Activated CD4-positive, alpha-beta memory T cell treated with anti-CD3 and anti-CD28 coated beads, Interleukin-2, amount 10 ng/mL, durations not matched to agents 7 days and 5 days (primary cell): ENCODE results near the gene BTNL2. TPM values are rescaled to one million over a fixed set of nuclear protein-coding genes. Genes with fewer than 3 reads are reported as not detected.
"Not testable (repeated sequence)": the region's sequence is repeated elsewhere in the genome, so short reads cannot be mapped to it uniquely, and the experiment has no call there.

Experiments used
- CTCF ChIA-PET: fragments of 350-600 bp; sonication (Branson Sonifier 250); formaldehyde crosslinking; loops from one replicate; lab custom pipeline; 2021; ENCODE audit warnings: antibody characterized with exemption, inconsistent platforms; lab: Charles Lee
- POLR2A ChIA-PET: fragments of 350-600 bp; sonication (Branson Sonifier 250); formaldehyde crosslinking; loops from one replicate; lab custom pipeline; 2021; ENCODE audit warnings: antibody characterized with exemption; lab: Charles Lee
- DNase-seq: peaks from one replicate; pipeline ENCODE4 v3.0.0-alpha.2; 2020
- H3K27ac Mint-ChIP-seq: one replicate; pipeline ENCODE4 v1.8.0; 2021; ENCODE audit warnings: mild to moderate bottlenecking, mixed read lengths
- H3K27me3 Mint-ChIP-seq: one replicate; pipeline ENCODE4 v1.8.0; 2021; ENCODE audit warnings: mixed read lengths
- H3K36me3 Mint-ChIP-seq: one replicate; pipeline ENCODE4 v1.8.0; 2021; ENCODE audit warnings: low read depth, mixed read lengths
- H3K4me1 Mint-ChIP-seq: one replicate; pipeline ENCODE4 v1.8.0; 2021; ENCODE audit warnings: mixed read lengths
- H3K4me3 Mint-ChIP-seq: one replicate; pipeline ENCODE4 v1.8.0; 2021; ENCODE audit warnings: mild to moderate bottlenecking, mixed read lengths
- H3K9me3 Mint-ChIP-seq: one replicate; pipeline ENCODE4 v1.8.0; 2021; ENCODE audit warnings: mixed read lengths
- total RNA-seq, 2 experiments: library from RNA; stranded (reverse); gene quantifications; one replicate each; pipeline ENCODE4 v1.2.3, GENCODE V29; 2021

The BTNL2 gene
- total RNA-seq = not detected

DNA sequence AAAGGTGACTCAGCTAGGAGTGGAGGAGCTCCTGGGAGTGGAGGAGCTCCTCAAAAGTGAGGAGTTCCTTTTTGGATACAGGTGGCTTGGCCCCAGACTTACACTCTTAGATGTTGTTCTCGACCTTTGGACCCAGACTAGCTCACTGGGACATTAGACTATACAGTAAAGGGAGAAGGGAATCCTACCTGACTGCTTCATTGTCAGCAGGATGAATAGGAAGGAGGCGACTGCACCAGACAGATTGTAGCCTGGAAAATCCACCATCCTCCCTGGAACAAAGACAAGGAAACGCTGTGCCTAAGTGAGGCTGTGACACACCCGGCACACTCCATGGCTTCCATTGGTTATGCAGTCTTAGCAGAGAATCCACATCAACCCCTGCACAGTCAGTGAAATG is at the start of gene BTNL2:
Gene BTNL2 (minus strand): TSS at position 325 of the 400 bp plus-strand sequence. CDS start 58 bp downstream, at position 267.
- H3K36me3 Mint-ChIP-seq = no peaks in the 10 kb centered on the region
- CTCF ChIA-PET = interaction anchor here (1.5 to 2.5 kb wide), 2 partner anchors 161 to 379 kb away, joined by 3 to 7 read pairs; no protein-coding TSS in a partner anchor

GRCh38 chr6:32449088-32449736 is 42.2 kb upstream of the BTNL2 start:
- H3K9me3 Mint-ChIP-seq = peaks cover 4% of the 10 kb centered on the region
- CTCF ChIA-PET = no interaction called here
- peaks cover 19% of the 10 kb centered on the region for H3K36me3 Mint-ChIP-seq
- no peak overlapping the region for H3K27ac Mint-ChIP-seq
- peaks cover 36% of the 10 kb centered on the region for H3K27me3 Mint-ChIP-seq
- H3K4me3 Mint-ChIP-seq = no peak overlapping the region
- POLR2A ChIA-PET = no interaction called here
- no peak for DNase-seq
- H3K4me1 Mint-ChIP-seq = no peaks in the 10 kb centered on the region

More for the DNA sequence above, at the start of gene BTNL2:
- POLR2A ChIA-PET = no interaction called here
- Mint-ChIP-seq H3K27me3 (peaks cover 60% of the 10 kb centered on the region), H3K4me1 (no peaks in the 10 kb centered on the region), H3K27ac (no peak within 1 kb of the TSS), H3K4me3 (no peak within 1 kb of the TSS), H3K9me3 (no peaks in the 10 kb centered on the region)
- no peak for DNase-seq

DNA sequence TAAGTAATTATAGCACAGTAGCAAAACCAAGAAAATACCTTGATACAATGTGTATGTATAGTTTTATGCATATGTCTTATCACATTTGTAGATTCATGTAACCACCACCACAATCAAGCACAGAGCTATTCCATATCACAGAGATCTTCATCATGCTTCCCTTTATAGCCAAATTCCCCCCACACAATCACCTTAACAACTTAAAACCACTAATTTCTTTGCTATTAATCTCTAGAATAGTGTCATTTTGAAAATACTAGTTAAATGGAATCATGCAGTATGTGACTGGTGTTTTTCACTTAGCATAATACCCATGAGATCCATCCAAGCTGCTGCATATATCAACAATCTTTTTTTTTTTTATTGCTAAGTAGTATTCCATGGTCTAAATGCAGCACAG is 41.0 kb upstream of the BTNL2 start:
- Mint-ChIP-seq H3K4me3 (no peak overlapping the region), H3K4me1 (peaks cover 4% of the 10 kb centered on the region), H3K9me3 (peaks cover 4% of the 10 kb centered on the region), H3K27ac (no peak overlapping the region), H3K36me3 (peaks cover 31% of the 10 kb centered on the region), H3K27me3 (peaks cover 35% of the 10 kb centered on the region)
- CTCF ChIA-PET = interaction anchor here (0.5 kb wide), 1 partner anchor 543 kb away, joined by 3 read pairs; no protein-coding TSS in a partner anchor
- DNase-seq = no peak
- POLR2A ChIA-PET = no interaction called here

- no peak overlapping the region for H3K27ac Mint-ChIP-seq
- peaks cover 11% of the 10 kb centered on the region for H3K27me3 Mint-ChIP-seq
- no peaks in the 10 kb centered on the region for H3K9me3 Mint-ChIP-seq
- POLR2A ChIA-PET = no interaction called here
- no peak for DNase-seq
- CTCF ChIA-PET = no interaction called here
- no peak overlapping the region for H3K4me3 Mint-ChIP-seq
- peaks cover 27% of the 10 kb centered on the region for H3K4me1 Mint-ChIP-seq
- H3K36me3 Mint-ChIP-seq = peaks cover 42% of the 10 kb centered on the region
Measured at GRCh38 chr6:32445321-32445854, 38.4 kb upstream of the BTNL2 start.

GRCh38 chr6:32444433-32444832 is 37.5 kb upstream of the BTNL2 start:
- no peak overlapping the region for H3K27ac Mint-ChIP-seq
- peaks cover 34% of the 10 kb centered on the region for H3K4me1 Mint-ChIP-seq
- H3K27me3 Mint-ChIP-seq = peaks cover 5% of the 10 kb centered on the region
- ChIA-PET POLR2A (no interaction called here), CTCF (no interaction called here)
- peaks cover under 1% of the 10 kb centered on the region for H3K9me3 Mint-ChIP-seq
- peaks cover 48% of the 10 kb centered on the region for H3K36me3 Mint-ChIP-seq
- no peak for DNase-seq
- H3K4me3 Mint-ChIP-seq = no peak overlapping the region

DNA sequence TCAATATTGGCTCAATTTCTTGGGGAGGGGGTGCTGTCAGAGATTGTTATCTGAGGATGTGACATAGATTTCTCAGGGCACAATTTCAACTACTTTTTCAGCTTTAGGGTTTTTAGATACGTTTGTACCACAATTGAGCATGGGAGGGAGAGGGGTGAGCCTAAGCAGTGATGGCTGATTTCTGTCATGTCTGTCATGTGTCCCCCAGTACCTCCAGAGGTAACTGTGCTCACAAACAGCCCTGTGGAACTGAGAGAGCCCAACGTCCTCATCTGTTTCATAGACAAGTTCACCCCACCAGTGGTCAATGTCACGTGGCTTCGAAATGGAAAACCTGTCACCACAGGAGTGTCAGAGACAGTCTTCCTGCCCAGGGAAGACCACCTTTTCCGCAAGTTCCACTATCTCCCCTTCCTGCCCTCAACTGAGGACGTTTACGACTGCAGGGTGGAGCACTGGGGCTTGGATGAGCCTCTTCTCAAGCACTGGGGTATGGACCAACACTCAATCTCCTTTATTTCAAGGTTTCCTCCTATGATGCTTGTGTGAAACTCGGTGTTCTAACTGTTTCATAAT is 36.1 kb upstream of the BTNL2 start:
- DNase-seq = no peak
- CTCF ChIA-PET = no interaction called here
- peaks cover 43% of the 10 kb centered on the region for H3K4me1 Mint-ChIP-seq

DNA sequence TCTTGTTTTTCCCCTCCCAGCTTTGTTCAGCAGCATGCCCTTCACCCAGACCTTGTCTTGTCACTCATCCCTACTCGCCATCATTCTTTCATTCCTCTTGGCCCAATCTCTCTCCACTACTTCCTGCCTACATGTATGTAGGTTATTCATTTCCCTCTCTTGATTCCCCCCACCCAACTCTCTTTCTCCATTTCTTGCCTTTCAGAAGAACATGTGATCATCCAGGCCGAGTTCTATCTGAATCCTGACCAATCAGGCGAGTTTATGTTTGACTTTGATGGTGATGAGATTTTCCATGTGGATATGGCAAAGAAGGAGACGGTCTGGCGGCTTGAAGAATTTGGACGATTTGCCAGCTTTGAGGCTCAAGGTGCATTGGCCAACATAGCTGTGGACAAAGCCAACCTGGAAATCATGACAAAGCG is 35.3 kb upstream of the BTNL2 start:
- DNase-seq = no peak
- Mint-ChIP-seq H3K4me1 (peaks cover 50% of the 10 kb centered on the region), H3K27ac (no peak overlapping the region), H3K4me3 (peak overlapping the region; percentile 14), H3K27me3 (no peaks in the 10 kb centered on the region), H3K36me3 (peaks cover 53% of the 10 kb centered on the region), H3K9me3 (peaks cover 6% of the 10 kb centered on the region)
- POLR2A ChIA-PET = no interaction called here
- CTCF ChIA-PET = no interaction called here

More for the DNA sequence above, 36.1 kb upstream of the BTNL2 start:
- no peak overlapping the region for H3K4me3 Mint-ChIP-seq
- H3K27me3 Mint-ChIP-seq = peaks cover 3% of the 10 kb centered on the region
- peaks cover 6% of the 10 kb centered on the region for H3K9me3 Mint-ChIP-seq
- peaks cover 53% of the 10 kb centered on the region for H3K36me3 Mint-ChIP-seq
- POLR2A ChIA-PET = no interaction called here
- H3K27ac Mint-ChIP-seq = no peak overlapping the region

GRCh38 chr6:32439602-32440214 is 32.7 kb upstream of the BTNL2 start, which contains the start of gene HLA-DRA:
Gene HLA-DRA (plus strand): TSS chr6:32439887. CDS start chr6:32439951, 64 bp downstream.
- H3K36me3 Mint-ChIP-seq = peaks cover 47% of the 10 kb centered on the region
- ChIA-PET POLR2A (interaction anchor here (0.9 to 2.9 kb wide), 5 partner anchors 170 to 532 kb away, joined by 3 to 13 read pairs (median 4); partner anchors contain the start of genes HLA-DQB1 and TAP2), CTCF (interaction anchor here (0.7 to 1.3 kb wide), 2 partner anchors 48 to 346 kb away, joined by 3 to 4 read pairs; no protein-coding TSS in a partner anchor)
- H3K9me3 Mint-ChIP-seq = peaks cover 6% of the 10 kb centered on the region
- peak; percentile 43 for DNase-seq
- H3K27me3 Mint-ChIP-seq = peaks cover 7% of the 10 kb centered on the region
- H3K4me1 Mint-ChIP-seq = peaks cover 56% of the 10 kb centered on the region
- peak within 1 kb of the TSS; percentile 88 for H3K4me3 Mint-ChIP-seq
- peak within 1 kb of the TSS; percentile 85 for H3K27ac Mint-ChIP-seq

- CTCF ChIA-PET = interaction anchor here (0.7 to 1.3 kb wide), 2 partner anchors 49 to 347 kb away, joined by 3 to 4 read pairs; no protein-coding TSS in a partner anchor
- Mint-ChIP-seq H3K27ac (peak overlapping the region; percentile 85), H3K9me3 (peaks cover 6% of the 10 kb centered on the region), H3K27me3 (peaks cover 7% of the 10 kb centered on the region), H3K36me3 (peaks cover 42% of the 10 kb centered on the region), H3K4me3 (peak overlapping the region; percentile 88), H3K4me1 (peaks cover 56% of the 10 kb centered on the region)
- DNase-seq = no peak
- POLR2A ChIA-PET = interaction anchor here (0.5 to 2.9 kb wide), 6 partner anchors 165 to 533 kb away, joined by 3 to 13 read pairs (median 4); partner anchors contain the start of genes HLA-DQB1 and TAP2
Measured at GRCh38 chr6:32439139-32439538, 32.2 kb upstream of the BTNL2 start.

DNA sequence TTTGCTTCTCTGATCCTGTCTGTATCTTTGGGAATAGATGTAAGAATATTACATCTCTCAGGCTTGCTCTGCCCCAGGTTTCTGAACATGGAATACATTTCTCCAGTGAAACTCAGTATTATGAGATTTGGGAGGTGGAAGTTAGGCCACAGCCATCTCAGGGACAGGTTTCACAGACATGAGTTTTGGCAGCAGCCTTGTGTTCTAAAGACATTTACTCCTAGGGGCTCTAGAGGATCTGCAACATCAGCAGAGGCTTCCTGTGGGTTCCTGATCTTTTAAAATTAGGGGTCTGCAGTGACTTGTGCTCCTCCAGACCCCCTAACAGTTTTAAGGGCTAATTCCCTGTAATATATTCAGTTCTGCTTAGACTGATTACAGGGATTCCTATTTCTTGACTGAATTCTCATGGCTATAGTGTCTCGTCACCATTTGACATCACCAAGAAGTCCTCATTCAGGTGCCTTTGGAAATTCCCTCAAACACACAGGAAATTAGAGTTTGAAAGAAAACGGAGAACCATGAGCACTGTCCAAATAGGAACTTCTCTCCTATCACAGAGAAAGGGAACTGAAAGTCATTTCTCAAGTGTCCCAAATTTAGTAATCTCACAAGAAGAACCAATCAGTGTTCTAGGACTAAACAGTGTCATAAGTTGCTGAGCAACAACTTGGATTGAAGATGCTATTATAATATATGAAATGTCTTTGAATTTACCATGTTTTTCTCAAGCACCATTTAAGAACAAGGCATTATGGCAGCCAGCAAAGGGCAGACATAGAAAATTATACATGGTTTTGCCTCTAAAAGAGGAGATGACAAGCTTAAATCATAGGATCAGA is 30.2 kb upstream of the BTNL2 start:
- DNase-seq = no peak
- Mint-ChIP-seq H3K27ac (no peak overlapping the region), H3K9me3 (peaks cover 6% of the 10 kb centered on the region), H3K4me1 (peaks cover 45% of the 10 kb centered on the region), H3K4me3 (no peak overlapping the region), H3K27me3 (peaks cover 14% of the 10 kb centered on the region), H3K36me3 (peaks cover 24% of the 10 kb centered on the region)
- ChIA-PET CTCF (interaction anchor here (1.5 kb wide), 1 partner anchor 263 kb away, joined by 3 read pairs; no protein-coding TSS in a partner anchor), POLR2A (no interaction called here)

DNA sequence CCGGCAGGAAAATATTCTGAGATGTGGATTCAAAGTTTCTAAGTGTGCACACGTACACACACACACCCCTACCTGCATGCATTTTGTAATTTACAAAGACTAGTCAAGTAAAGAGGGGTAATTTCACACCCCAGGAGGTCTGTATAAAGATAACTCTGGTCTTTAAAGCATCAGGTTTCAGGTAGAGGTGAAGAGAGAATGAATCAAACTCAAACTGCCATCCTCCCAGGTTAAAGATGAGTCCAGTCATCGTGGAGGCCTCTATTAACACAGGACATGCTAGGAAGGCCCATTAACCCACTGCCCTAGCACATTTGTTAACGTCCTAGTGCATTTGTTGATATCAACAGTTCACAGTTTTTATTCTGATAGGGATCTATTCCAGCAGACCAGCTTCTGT is 29.2 kb upstream of the BTNL2 start:
- ChIA-PET POLR2A (no interaction called here), CTCF (interaction anchor here (1.5 kb wide), 1 partner anchor 264 kb away, joined by 3 read pairs; no protein-coding TSS in a partner anchor)
- H3K4me3 Mint-ChIP-seq = no peak overlapping the region
- H3K36me3 Mint-ChIP-seq = peaks cover 14% of the 10 kb centered on the region
- peaks cover 34% of the 10 kb centered on the region for H3K4me1 Mint-ChIP-seq
- peaks cover 6% of the 10 kb centered on the region for H3K9me3 Mint-ChIP-seq
- no peak overlapping the region for H3K27ac Mint-ChIP-seq
- H3K27me3 Mint-ChIP-seq = peaks cover 16% of the 10 kb centered on the region
- no peak for DNase-seq

- POLR2A ChIA-PET, H3K4me3 Mint-ChIP-seq, CTCF ChIA-PET, H3K36me3 Mint-ChIP-seq, H3K9me3 Mint-ChIP-seq, DNase-seq, H3K27ac Mint-ChIP-seq: not testable (repeated sequence)
- Mint-ChIP-seq H3K4me1 (peaks cover 16% of the 10 kb centered on the region), H3K27me3 (peaks cover 20% of the 10 kb centered on the region)
Measured at GRCh38 chr6:32433950-32434349, 27.0 kb upstream of the BTNL2 start.
